H9 (cell line): ENCODE results near the gene UBXN7. TPM values are rescaled to one million over a fixed set of nuclear protein-coding genes. Genes with fewer than 3 reads are reported as not detected.

Source experiments
- DNase-seq: peaks from one replicate; pipeline ENCODE4 v3.0.0-alpha.2; 2017
- H2AFZ ChIP-seq: one replicate; pipeline ENCODE4 v1.6.1; 2013; ENCODE audit warnings: mild to moderate bottlenecking, low read length, control low read depth, moderate library complexity
- H2AK5ac ChIP-seq: 2 replicates; pipeline ENCODE4 v1.6.1; 2013; ENCODE audit warnings: low read length, control low read depth, mixed read lengths; ENCODE audit not compliant: insufficient read length
- H2BK120ac ChIP-seq: one replicate; pipeline ENCODE4 v1.6.1; 2013; ENCODE audit warnings: low read depth, mild to moderate bottlenecking, low read length, control low read depth, inconsistent platforms; ENCODE audit not compliant: poor library complexity, severe bottlenecking
- H2BK12ac ChIP-seq: 2 replicates; pipeline ENCODE4 v1.6.1; 2013; ENCODE audit warnings: low read length, control low read depth, mixed read lengths, low read depth; ENCODE audit not compliant: insufficient read length
- H2BK15ac ChIP-seq: 2 replicates; pipeline ENCODE4 v1.6.1; 2013; ENCODE audit warnings: low read depth, low read length, control low read depth
- H2BK20ac ChIP-seq: one replicate; pipeline ENCODE4 v1.6.1; 2013; ENCODE audit warnings: low read depth, mild to moderate bottlenecking, low read length, control low read depth, inconsistent platforms; ENCODE audit not compliant: poor library complexity, severe bottlenecking
- H2BK5ac ChIP-seq: 2 replicates; pipeline ENCODE4 v1.6.1; 2013; ENCODE audit warnings: low read length, control low read depth, mixed read lengths; ENCODE audit not compliant: insufficient read length
- H3K14ac ChIP-seq: 2 replicates; pipeline ENCODE4 v1.6.1; 2013; ENCODE audit warnings: low read length, control low read depth; ENCODE audit not compliant: insufficient read depth
- H3K18ac ChIP-seq: 2 replicates; pipeline ENCODE4 v1.6.1; 2013; ENCODE audit warnings: low read depth, mild to moderate bottlenecking, mixed read lengths, low read length, control low read depth; ENCODE audit not compliant: insufficient read length
- H3K23ac ChIP-seq: 2 replicates; pipeline ENCODE4 v1.6.1; 2013; ENCODE audit warnings: low read length, control low read depth, mixed read lengths, low read depth; ENCODE audit not compliant: insufficient read length
- H3K23me2 ChIP-seq: 2 replicates; pipeline ENCODE4 v1.6.1; 2013; ENCODE audit warnings: low read depth, mild to moderate bottlenecking, mixed read lengths, low read length, control low read depth; ENCODE audit not compliant: insufficient read length, poor library complexity, severe bottlenecking
- H3K27ac ChIP-seq: 2 replicates; pipeline ENCODE4 v1.5.1; 2013; ENCODE audit warnings: low read length, control low read depth, mixed read lengths, low read depth; ENCODE audit not compliant: insufficient read length
- H3K27me3 ChIP-seq: 2 replicates; pipeline ENCODE4 v1.6.1; 2013; ENCODE audit warnings: low read length, control low read depth, inconsistent platforms; ENCODE audit not compliant: insufficient read depth
- H3K4ac ChIP-seq: 2 replicates; pipeline ENCODE4 v1.6.1; 2013; ENCODE audit warnings: low read depth, mild to moderate bottlenecking, control low read depth, inconsistent platforms, low read length, moderate library complexity
- H3K4me1 ChIP-seq: 2 replicates; pipeline ENCODE4 v1.6.1; 2013; ENCODE audit warnings: low read length, control low read depth, inconsistent platforms; ENCODE audit not compliant: insufficient read depth
- H3K4me2 ChIP-seq: 2 replicates; pipeline ENCODE4 v1.6.1; 2013; ENCODE audit warnings: low read length, control low read depth, mixed read lengths; ENCODE audit not compliant: insufficient read length, insufficient read depth
- H3K56ac ChIP-seq: 2 replicates; pipeline ENCODE4 v1.6.1; 2013; ENCODE audit warnings: low read depth, mild to moderate bottlenecking, mixed read lengths, low read length, control low read depth; ENCODE audit not compliant: insufficient read length
- H3K79me1 ChIP-seq: 2 replicates; pipeline ENCODE4 v1.6.1; 2013; ENCODE audit warnings: low read depth, mild to moderate bottlenecking, moderate library complexity, low read length, control low read depth, inconsistent platforms; ENCODE audit not compliant: insufficient read depth, poor library complexity, severe bottlenecking
- H3K79me2 ChIP-seq: 2 replicates; pipeline ENCODE4 v1.6.1; 2013; ENCODE audit warnings: low read length, control low read depth, inconsistent platforms; ENCODE audit not compliant: insufficient read depth
- H3K9ac ChIP-seq: 2 replicates; pipeline ENCODE4 v1.6.1; 2013; ENCODE audit warnings: low read length, control low read depth, mixed read lengths; ENCODE audit not compliant: insufficient read length; ENCODE audit errors: extremely low read depth
- H3K9me3 ChIP-seq: one replicate; pipeline ENCODE4 v1.6.1; 2013; ENCODE audit warnings: low read depth, low read length, inconsistent platforms; ENCODE audit not compliant: control insufficient read depth
- H3T11ph ChIP-seq: one replicate; pipeline ENCODE4 v1.6.1; 2013; ENCODE audit warnings: mild to moderate bottlenecking, low read length, control low read depth, inconsistent platforms
- H4K20me1 ChIP-seq: one replicate; pipeline ENCODE4 v1.6.1; 2013; ENCODE audit not compliant: control insufficient read depth, insufficient read length, insufficient read depth
- H4K5ac ChIP-seq: 2 replicates; pipeline ENCODE4 v1.6.1; 2013; ENCODE audit warnings: low read depth, mild to moderate bottlenecking, mixed read lengths, low read length, control low read depth; ENCODE audit not compliant: insufficient read length
- H4K8ac ChIP-seq: replicated peaks from 2 replicates; pipeline ENCODE4 v1.6.1; 2013; ENCODE audit warnings: low read length, control low read depth, mixed read lengths, low read depth; ENCODE audit not compliant: insufficient read length
- H4K91ac ChIP-seq: 2 replicates; pipeline ENCODE4 v1.6.1; 2013; ENCODE audit warnings: low read depth, mild to moderate bottlenecking, moderate library complexity, mixed read lengths, low read length, control low read depth; ENCODE audit not compliant: insufficient read length
- H3K27ac Mint-ChIP-seq, 3 experiments: 2 replicates in 2 of 3; 3 replicates in 1 of 3; pipeline ENCODE4 v1.8.0; 2020 to 2021; ENCODE audit warnings: mixed read lengths in 3 of 3, mild to moderate bottlenecking in 1 of 3, moderate library complexity in 1 of 3
- H3K27me3 Mint-ChIP-seq: 2 replicates; pipeline ENCODE4 v1.8.0; 2021; ENCODE audit warnings: low read depth, mild to moderate bottlenecking, moderate library complexity, mixed read lengths
- H3K36me3 Mint-ChIP-seq, 3 experiments: 2 replicates in 2 of 3; 3 replicates in 1 of 3; pipeline ENCODE4 v1.8.0; 2020 to 2021; ENCODE audit warnings: low read depth in 3 of 3, mixed read lengths in 3 of 3; ENCODE audit not compliant: insufficient read depth in 1 of 3
- H3K4me1 Mint-ChIP-seq, 2 experiments: 2 replicates each; pipeline ENCODE4 v1.8.0; 2020; ENCODE audit warnings: mixed read lengths in 2 of 2
- H3K4me3 Mint-ChIP-seq, 2 experiments: 2 replicates in 1 of 2; 3 replicates in 1 of 2; pipeline ENCODE4 v1.8.0; 2020 to 2021; ENCODE audit warnings: mild to moderate bottlenecking in 2 of 2, mixed read lengths in 2 of 2, moderate library complexity in 1 of 2
- H3K9me3 Mint-ChIP-seq, 2 experiments: 2 replicates in 1 of 2; 3 replicates in 1 of 2; pipeline ENCODE4 v1.8.0; 2020; ENCODE audit warnings: mild to moderate bottlenecking in 2 of 2, mixed read lengths in 2 of 2, moderate library complexity in 1 of 2
- WGBS: extraction: QIAGEN DNeasy Blood & Tissue Kit; methylation state at CpG from one replicate; pipeline ENCODE4 v1.1.7; 2013; ENCODE audit warnings: missing lambda C conversion rate, low lambda C conversion rate, mixed read lengths; ENCODE audit not compliant: insufficient read length; ENCODE audit errors: extremely low coverage; 5-methylcytosine and 5-hydroxymethylcytosine counted together
- total RNA-seq: library from RNA; stranded (reverse); gene quantifications from 2 replicates; pipeline ENCODE4 v1.2.1, GENCODE V29; 2021
- TF ChIP-seq, protein P1 (sequence below): fragments of 200-600 bp; sonication (generic); conservative IDR thresholded peaks from 3 replicates; pipeline ENCODE4 v1.8.0; 2021; ENCODE audit warnings: antibody characterized with exemption, mild to moderate bottlenecking

The UBXN7 gene
- total RNA-seq, 1 experiment from 2014 or later: 110 TPM

DNA sequence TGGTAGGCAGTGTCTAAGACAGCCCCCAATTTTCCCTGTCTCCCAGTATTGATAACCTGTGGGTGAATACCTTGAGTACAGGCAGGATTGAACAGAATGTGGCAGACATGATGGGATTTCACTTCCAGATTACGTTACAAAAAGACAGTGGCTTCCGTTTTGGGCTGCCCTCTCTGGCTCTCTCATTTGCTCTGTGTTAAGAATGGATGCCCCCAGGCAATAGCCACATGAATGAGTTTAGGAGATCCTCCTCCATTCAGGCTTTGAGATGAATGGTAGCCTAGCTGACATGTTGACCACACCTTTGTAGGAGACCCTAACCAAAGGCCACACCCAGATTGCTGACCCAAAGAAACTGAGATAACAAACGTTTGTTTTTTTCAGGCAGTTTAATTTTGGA, 34.3 kb downstream of the UBXN7 start:
- no peaks in the 10 kb centered on the region for H3K27me3 ChIP-seq
- H3K27ac Mint-ChIP-seq: peak overlapping the region in 1 of 3 experiments; percentile 49; a peak in 1 of 7 replicates
- H3K14ac ChIP-seq: no peak overlapping the region
- H3K9me3 ChIP-seq: no peaks in the 10 kb centered on the region
- no peak overlapping the region for H2BK12ac ChIP-seq
- H3K79me2 ChIP-seq: no peaks in the 10 kb centered on the region
- TF ChIP-seq, protein P1, sequence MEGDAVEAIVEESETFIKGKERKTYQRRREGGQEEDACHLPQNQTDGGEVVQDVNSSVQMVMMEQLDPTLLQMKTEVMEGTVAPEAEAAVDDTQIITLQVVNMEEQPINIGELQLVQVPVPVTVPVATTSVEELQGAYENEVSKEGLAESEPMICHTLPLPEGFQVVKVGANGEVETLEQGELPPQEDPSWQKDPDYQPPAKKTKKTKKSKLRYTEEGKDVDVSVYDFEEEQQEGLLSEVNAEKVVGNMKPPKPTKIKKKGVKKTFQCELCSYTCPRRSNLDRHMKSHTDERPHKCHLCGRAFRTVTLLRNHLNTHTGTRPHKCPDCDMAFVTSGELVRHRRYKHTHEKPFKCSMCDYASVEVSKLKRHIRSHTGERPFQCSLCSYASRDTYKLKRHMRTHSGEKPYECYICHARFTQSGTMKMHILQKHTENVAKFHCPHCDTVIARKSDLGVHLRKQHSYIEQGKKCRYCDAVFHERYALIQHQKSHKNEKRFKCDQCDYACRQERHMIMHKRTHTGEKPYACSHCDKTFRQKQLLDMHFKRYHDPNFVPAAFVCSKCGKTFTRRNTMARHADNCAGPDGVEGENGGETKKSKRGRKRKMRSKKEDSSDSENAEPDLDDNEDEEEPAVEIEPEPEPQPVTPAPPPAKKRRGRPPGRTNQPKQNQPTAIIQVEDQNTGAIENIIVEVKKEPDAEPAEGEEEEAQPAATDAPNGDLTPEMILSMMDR: no peak
- H3K4me3 Mint-ChIP-seq: no peak overlapping the region
- no peak overlapping the region for H2BK120ac ChIP-seq
- H3K9me3 Mint-ChIP-seq: no peaks in the 10 kb centered on the region
- no peak overlapping the region for H3K27ac ChIP-seq
- no peaks in the 10 kb centered on the region for H3K4me1 Mint-ChIP-seq
- no peak overlapping the region for H3K23ac ChIP-seq
- no peak overlapping the region for H2BK5ac ChIP-seq
- peaks cover 3% of the 10 kb centered on the region for H3K79me1 ChIP-seq
- H3K56ac ChIP-seq: no peak overlapping the region
- no peak overlapping the region for H4K91ac ChIP-seq
- H3K4ac ChIP-seq: no peak overlapping the region
- H3K23me2 ChIP-seq: no peaks in the 10 kb centered on the region
- no peak overlapping the region for H2AFZ ChIP-seq
- H3K27me3 Mint-ChIP-seq: no peaks in the 10 kb centered on the region
- no peak for DNase-seq
- peaks cover 31 to 68% (median 68%) of the 10 kb centered on the region in 3 experiments; a peak in 6 of 7 replicates for H3K36me3 Mint-ChIP-seq
- no peaks in the 10 kb centered on the region for H4K20me1 ChIP-seq
- H3T11ph ChIP-seq: no peak overlapping the region
- no peak overlapping the region for H3K18ac ChIP-seq
- no peak overlapping the region for H4K8ac ChIP-seq
- H4K5ac ChIP-seq: no peak overlapping the region
- no peak overlapping the region for H3K4me2 ChIP-seq
- H2BK20ac ChIP-seq: no peak overlapping the region
- no peak overlapping the region for H2BK15ac ChIP-seq
- WGBS: no CpG with 5 or more reads among the region's 3 CpGs
- no peak overlapping the region for H2AK5ac ChIP-seq
- H3K4me1 ChIP-seq: no peaks in the 10 kb centered on the region
- no peak overlapping the region for H3K9ac ChIP-seq
